ENCODE data around the gene FARS2.

FARS2 gene

GRCh38 chr6:5701174-5701573 lies 439.9 kb downstream of the FARS2 start:
- H3K27me3 Mint-ChIP-seq (ENCODE audit: low read depth) = no peaks in the 10 kb centered on the region
- no peak for TF ChIP-seq CTCF (IDR thresholded peaks at IDR 0.05; ENCODE audit: unreplicated experiment in 3 of 3)
- H3K4me3 Mint-ChIP-seq = no peak overlapping the region
- no peak overlapping the region for H3K27ac Mint-ChIP-seq
- peaks cover 4% of the 10 kb centered on the region for H3K36me3 Mint-ChIP-seq (ENCODE audit: low read depth)
- peaks cover 14% of the 10 kb centered on the region for H3K4me1 Mint-ChIP-seq
- H3K9me3 Mint-ChIP-seq = no peaks in the 10 kb centered on the region

GRCh38 chr6:5704708-5705107 lies 443.4 kb downstream of the FARS2 start:
- no peaks in the 10 kb centered on the region for H3K27me3 Mint-ChIP-seq (ENCODE audit: low read depth)
- H3K4me1 Mint-ChIP-seq = peaks cover 14% of the 10 kb centered on the region
- H3K9me3 Mint-ChIP-seq = no peaks in the 10 kb centered on the region
- peaks cover 4% of the 10 kb centered on the region for H3K36me3 Mint-ChIP-seq (ENCODE audit: low read depth)
- TF ChIP-seq CTCF (IDR thresholded peaks at IDR 0.05; ENCODE audit: unreplicated experiment in 3 of 3) = no peak
- no peak overlapping the region for H3K4me3 Mint-ChIP-seq
- no peak overlapping the region for H3K27ac Mint-ChIP-seq

GRCh38 chr6:5705252-5705651 lies 443.9 kb downstream of the FARS2 start:
- no peak for TF ChIP-seq CTCF (IDR thresholded peaks at IDR 0.05; ENCODE audit: unreplicated experiment in 3 of 3)
- Mint-ChIP-seq H3K27ac (no peak overlapping the region), H3K27me3 (ENCODE audit: low read depth) (peaks cover under 1% of the 10 kb centered on the region), H3K4me1 (peaks cover 14% of the 10 kb centered on the region), H3K4me3 (no peak overlapping the region), H3K9me3 (no peaks in the 10 kb centered on the region), H3K36me3 (ENCODE audit: low read depth) (peaks cover 4% of the 10 kb centered on the region)

- Mint-ChIP-seq H3K4me3 (no peak overlapping the region), H3K27ac (no peak overlapping the region)
Observed at GRCh38 chr6:5706124-5707033, 445.1 kb downstream of the FARS2 start.

GRCh38 chr6:5707281-5708045 lies 446.1 kb downstream of the FARS2 start:
- Mint-ChIP-seq H3K27me3 (ENCODE audit: low read depth) (peaks cover 5% of the 10 kb centered on the region), H3K9me3 (no peaks in the 10 kb centered on the region), H3K4me1 (no peaks in the 10 kb centered on the region), H3K27ac (no peak overlapping the region), H3K4me3 (no peak overlapping the region), H3K36me3 (ENCODE audit: low read depth) (peaks cover 4% of the 10 kb centered on the region)
- no peak for TF ChIP-seq CTCF (IDR thresholded peaks at IDR 0.05; ENCODE audit: unreplicated experiment in 3 of 3)

More at GRCh38 chr6:5706124-5707033, 445.1 kb downstream of the FARS2 start:
- H3K36me3 Mint-ChIP-seq (ENCODE audit: low read depth) = peaks cover 4% of the 10 kb centered on the region
- H3K9me3 Mint-ChIP-seq = no peaks in the 10 kb centered on the region
- H3K27me3 Mint-ChIP-seq (ENCODE audit: low read depth) = peaks cover 5% of the 10 kb centered on the region
- no peak for TF ChIP-seq CTCF (IDR thresholded peaks at IDR 0.05; ENCODE audit: unreplicated experiment in 3 of 3)
- peaks cover 7% of the 10 kb centered on the region for H3K4me1 Mint-ChIP-seq
